MG63 (cell line): ENCODE data around the gene UBE2V1. TPM values are rescaled to one million over a fixed set of nuclear protein-coding genes. Genes with fewer than 3 reads are reported as not detected.
"Not testable (repeated sequence)": the region's sequence is repeated elsewhere in the genome, so short reads cannot be mapped to it uniquely, and the experiment has no call there.

Experiments used
- DNase-seq: peaks from one replicate; pipeline ENCODE4 v3.0.0-alpha.2; 2020
- H3K27me3 ChIP-seq: fragments of 250-450 bp; sonication (Bioruptor Pico); 2 replicates; pipeline ENCODE4 v1.5.1; 2020; ENCODE audit warnings: mild to moderate bottlenecking, moderate library complexity
- H3K36me3 ChIP-seq: fragments of 250-450 bp; sonication (Bioruptor Pico); 2 replicates; pipeline ENCODE4 v1.5.1; 2020; ENCODE audit warnings: mild to moderate bottlenecking, moderate library complexity
- H3K4me3 ChIP-seq: fragments of 250-450 bp; sonication (Bioruptor Pico); 2 replicates; pipeline ENCODE4 v1.5.1; 2020; ENCODE audit warnings: mild to moderate bottlenecking, moderate library complexity
- H3K9me3 ChIP-seq: fragments of 250-450 bp; sonication (Bioruptor Pico); 2 replicates; pipeline ENCODE4 v1.5.1; 2020; ENCODE audit warnings: mild to moderate bottlenecking, moderate library complexity
- total RNA-seq: library from RNA; depleted of rRNA; stranded (reverse); fragments of >200 nt; shearing (Covaris generic); gene quantifications from 2 replicates; pipeline ENCODE4 v1.2.3, GENCODE V29; 2014; ENCODE audit warnings: low replicate concordance; rRNA removed

UBE2V1 gene
- 23.3 and 29.6 TPM in 2 replicates for total RNA-seq

- Histone ChIP-seq H3K27me3 (no peaks in the 10 kb centered on the region), H3K4me3 (peak within 1 kb of the TSS; percentile 95), H3K36me3 (peaks cover 34% of the 10 kb centered on the region), H3K9me3 (no peaks in the 10 kb centered on the region)
- DNase-seq: peak; percentile 93
Measured at GRCh38 chr20:50112512-50113419, at the start of gene UBE2V1. Gene UBE2V1, minus strand, starts transcription at chr20:50113150. Its CDS starts 22 bp downstream, at chr20:50113128.

- not testable (repeated sequence) for H3K4me3 ChIP-seq, DNase-seq, H3K9me3 ChIP-seq, H3K27me3 ChIP-seq, H3K36me3 ChIP-seq
Measured at GRCh38 chr20:50161494-50161893, 48.5 kb upstream of the UBE2V1 start.

GRCh38 chr20:50153500-50154377 lies 40.8 kb upstream of the UBE2V1 start, which contains the start of gene PEDS1:
Gene PEDS1, minus strand, starts transcription at chr20:50153723. Its CDS starts 86 bp downstream, at chr20:50153637.
- Histone ChIP-seq H3K4me3 (peak within 1 kb of the TSS; percentile 100), H3K27me3 (no peaks in the 10 kb centered on the region), H3K9me3 (no peaks in the 10 kb centered on the region), H3K36me3 (peaks cover 43% of the 10 kb centered on the region)
- DNase-seq: peak; percentile 97

DNA sequence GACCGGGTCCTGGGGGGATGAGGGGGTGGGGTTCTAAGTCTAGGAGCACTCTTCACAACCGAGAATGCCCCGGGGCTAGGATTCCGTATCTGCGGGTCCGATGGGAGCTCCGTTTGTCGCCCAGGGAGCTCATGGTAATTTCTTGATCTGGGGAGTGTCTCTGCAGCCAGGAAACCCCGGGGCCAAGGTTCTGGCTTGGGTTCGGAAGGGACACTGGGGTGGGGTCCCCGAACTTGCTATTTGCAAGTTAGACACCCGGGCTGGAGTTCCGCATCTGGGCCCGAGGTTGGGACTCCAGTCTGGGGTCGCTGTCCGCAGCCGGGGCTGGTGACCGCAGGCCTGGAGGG lies 40.2 kb upstream of the UBE2V1 start:
- no peak for DNase-seq
- H3K9me3 ChIP-seq: no peaks in the 10 kb centered on the region
- no peaks in the 10 kb centered on the region for H3K27me3 ChIP-seq
- H3K36me3 ChIP-seq: peaks cover 49% of the 10 kb centered on the region
- H3K4me3 ChIP-seq: peak overlapping the region; percentile 100

DNA sequence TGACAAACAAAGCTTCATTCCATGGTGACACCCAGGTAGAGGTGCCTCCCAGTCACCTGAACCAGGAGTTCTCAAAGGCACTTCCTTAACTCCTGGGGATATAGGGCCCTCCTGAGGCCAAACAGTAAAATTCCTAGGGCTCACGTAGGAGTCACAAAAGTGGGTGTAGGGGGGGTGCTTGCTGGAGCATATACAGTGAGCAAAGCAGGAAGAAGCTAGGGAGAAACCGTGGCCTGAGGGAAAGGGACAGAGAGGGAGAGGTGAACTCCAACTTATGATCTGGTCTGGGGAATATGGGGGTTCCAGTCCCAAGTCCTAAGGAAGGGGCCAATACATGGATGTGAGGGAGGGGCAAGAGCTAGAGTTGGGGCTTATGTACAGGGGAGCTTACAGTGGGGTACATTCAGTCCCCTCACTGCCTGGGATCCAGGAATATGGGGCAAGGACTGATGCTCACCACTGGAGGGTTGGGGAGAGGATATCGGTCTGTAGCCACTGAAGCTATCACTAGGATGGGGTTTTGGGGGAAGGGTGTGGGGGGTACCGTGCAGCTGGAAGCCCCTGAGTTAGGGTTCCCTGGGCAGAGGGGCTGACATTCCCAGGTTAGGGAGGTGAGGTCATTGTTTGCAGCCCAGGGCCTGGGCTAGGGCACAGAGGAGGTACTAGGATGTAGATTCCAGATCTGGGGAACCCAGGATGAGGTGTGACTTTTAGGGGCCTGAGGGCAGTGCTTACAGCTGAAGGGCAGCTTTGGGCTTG lies 39.6 kb upstream of the UBE2V1 start:
- Histone ChIP-seq H3K27me3 (no peaks in the 10 kb centered on the region), H3K36me3 (peaks cover 55% of the 10 kb centered on the region), H3K9me3 (no peaks in the 10 kb centered on the region), H3K4me3 (peak overlapping the region; percentile 100)
- DNase-seq: no peak

GRCh38 chr20:50151034-50151743 lies 38.2 kb upstream of the UBE2V1 start:
- Histone ChIP-seq H3K36me3 (peaks cover 68% of the 10 kb centered on the region), H3K4me3 (peak overlapping the region; percentile 100; the same call in 1 of the 2 replicates), H3K9me3 (no peaks in the 10 kb centered on the region), H3K27me3 (no peaks in the 10 kb centered on the region)
- no peak for DNase-seq

DNA sequence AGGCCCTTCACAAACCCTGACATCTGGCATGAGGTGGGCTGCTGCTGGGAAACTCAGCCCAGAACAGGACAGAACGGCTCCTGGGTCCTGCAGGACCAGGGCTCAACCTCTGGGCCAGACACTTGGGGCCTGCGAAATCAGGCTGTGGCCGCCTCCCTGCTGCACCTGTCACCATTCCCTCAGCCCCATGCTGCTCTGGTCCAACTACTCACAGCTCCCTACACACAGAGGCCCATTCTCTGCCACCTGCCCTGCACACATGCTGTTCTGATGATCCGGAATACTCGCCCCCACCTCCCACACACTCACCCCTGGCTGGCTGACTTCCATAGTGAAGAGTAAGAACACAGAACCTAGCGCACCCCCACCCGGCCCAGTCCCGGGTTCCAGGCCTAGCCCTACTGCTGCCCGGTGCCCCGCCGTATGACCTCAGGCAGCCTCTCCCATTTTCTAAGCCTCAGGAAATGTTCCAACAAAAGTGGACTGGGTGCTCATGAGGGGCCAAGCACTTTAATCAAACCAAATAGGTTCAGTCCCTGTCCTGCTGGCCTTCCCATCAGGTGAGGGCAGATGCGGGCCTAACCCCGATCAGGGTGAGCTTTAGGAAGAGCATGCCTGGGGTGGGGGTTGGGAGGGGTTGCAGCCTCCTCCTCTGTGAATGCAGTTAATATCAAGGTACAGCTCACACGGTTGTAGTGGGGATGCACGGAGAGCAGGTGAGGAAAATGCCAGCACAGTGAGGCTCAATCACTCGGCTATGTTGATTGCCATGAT lies 36.7 kb upstream of the UBE2V1 start:
- Histone ChIP-seq H3K4me3 (no peak overlapping the region), H3K36me3 (peaks cover 75% of the 10 kb centered on the region), H3K9me3 (no peaks in the 10 kb centered on the region), H3K27me3 (no peaks in the 10 kb centered on the region)
- no peak for DNase-seq

GRCh38 chr20:50146732-50147662 lies 34.0 kb upstream of the UBE2V1 start:
- Histone ChIP-seq H3K9me3 (no peaks in the 10 kb centered on the region), H3K36me3 (peaks cover 82% of the 10 kb centered on the region), H3K4me3 (no peak overlapping the region), H3K27me3 (no peaks in the 10 kb centered on the region)
- no peak for DNase-seq

- DNase-seq: no peak
- Histone ChIP-seq H3K27me3 (no peaks in the 10 kb centered on the region), H3K36me3 (peaks cover 82% of the 10 kb centered on the region), H3K4me3 (no peak overlapping the region), H3K9me3 (no peaks in the 10 kb centered on the region)
Measured at GRCh38 chr20:50146214-50146613, 33.3 kb upstream of the UBE2V1 start.

DNA sequence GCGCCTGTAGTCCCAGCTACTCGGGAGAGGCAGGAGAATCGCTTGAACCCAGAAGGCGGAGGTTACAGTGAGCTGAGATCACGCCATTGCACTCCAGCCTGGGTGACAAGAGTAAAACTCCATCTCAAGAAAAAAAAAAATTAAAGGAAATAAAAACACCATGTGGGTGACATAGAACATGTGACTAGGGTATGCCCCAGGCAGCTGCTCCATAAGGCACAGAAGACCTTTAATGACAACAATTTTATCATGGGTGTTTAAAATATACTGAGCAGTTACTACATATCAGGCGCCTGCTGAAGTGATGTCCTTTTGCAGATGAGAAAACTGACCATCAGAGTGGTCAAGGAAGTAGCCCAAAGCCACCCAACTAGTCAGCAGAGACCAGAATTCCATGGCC lies 32.6 kb upstream of the UBE2V1 start:
- no peak overlapping the region for H3K4me3 ChIP-seq
- H3K27me3 ChIP-seq: no peaks in the 10 kb centered on the region
- no peak for DNase-seq
- peaks cover 82% of the 10 kb centered on the region for H3K36me3 ChIP-seq
- no peaks in the 10 kb centered on the region for H3K9me3 ChIP-seq

- peak; percentile 93 for DNase-seq
- H3K36me3 ChIP-seq: peaks cover 80% of the 10 kb centered on the region
- no peaks in the 10 kb centered on the region for H3K9me3 ChIP-seq
- no peaks in the 10 kb centered on the region for H3K27me3 ChIP-seq
- no peak overlapping the region for H3K4me3 ChIP-seq
Measured at GRCh38 chr20:50144362-50144761, 31.4 kb upstream of the UBE2V1 start.

DNA sequence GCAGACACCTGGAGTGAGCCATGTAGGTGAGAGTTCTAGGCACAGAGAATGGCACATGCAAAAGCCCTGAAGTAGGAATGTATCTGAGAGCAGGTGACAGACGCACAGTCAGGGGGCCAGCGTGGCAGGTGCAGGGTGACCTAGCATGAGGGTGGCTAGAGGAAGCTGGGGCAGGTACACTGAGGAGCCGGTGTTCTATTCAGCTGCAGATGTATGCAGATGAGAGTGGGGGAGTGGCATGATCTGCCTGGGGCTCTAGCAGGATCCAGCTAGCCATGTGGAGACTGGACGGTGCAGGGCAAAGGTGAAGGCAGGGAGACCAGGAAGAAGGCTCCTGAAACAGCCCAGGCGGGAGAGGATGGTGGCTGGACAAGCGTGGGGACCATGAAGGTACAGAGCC lies 29.9 kb upstream of the UBE2V1 start:
- DNase-seq: no peak
- H3K36me3 ChIP-seq: peaks cover 80% of the 10 kb centered on the region
- H3K27me3 ChIP-seq: no peaks in the 10 kb centered on the region
- H3K9me3 ChIP-seq: no peaks in the 10 kb centered on the region
- no peak overlapping the region for H3K4me3 ChIP-seq

- DNase-seq: no peak
- Histone ChIP-seq H3K27me3 (no peaks in the 10 kb centered on the region), H3K36me3 (peaks cover 80% of the 10 kb centered on the region), H3K9me3 (no peaks in the 10 kb centered on the region), H3K4me3 (no peak overlapping the region)
Measured at GRCh38 chr20:50141811-50142561, 29.0 kb upstream of the UBE2V1 start.
